Keratinocyte (primary cell): Measurements from ENCODE around the gene PLCD1.

Experiments used
- CTCF ChIP-seq, 3 experiments: IDR thresholded peaks in 1 of 3; conservative IDR thresholded peaks in 1 of 3; optimal IDR thresholded peaks in 1 of 3; 2 replicates in 2 of 3; 3 replicates in 1 of 3; pipeline versions ENCODE3 to v1.5.1; 2011; ENCODE audit warnings: low read length in 3 of 3, mild to moderate bottlenecking in 3 of 3, moderate library complexity in 2 of 3, control low read depth in 1 of 3, inconsistent platforms in 1 of 3; ENCODE audit not compliant: insufficient read depth in 2 of 3; ENCODE audit errors: extremely low read depth in 1 of 3
- EZH2 ChIP-seq: IDR thresholded peaks from one replicate; pipeline ENCODE4 v1.6.1; 2012; ENCODE audit warnings: inconsistent platforms, mild to moderate bottlenecking, low read length, moderate library complexity

- TF ChIP-seq CTCF (optimal IDR thresholded peaks at IDR 0.05 in 1 of 3, IDR thresholded peaks at IDR 0.05 in 1 of 3, conservative IDR thresholded peaks at IDR 0.05 in 1 of 3; ENCODE audit: extremely low read depth in 1 of 3, insufficient read depth in 2 of 3, low read length in 3 of 3) (no peak), EZH2 (no peak)
These were observed 59.8 kb downstream of the PLCD1 start for GRCh38 chr3:37969596-37970100.
